AG10803 (cell line): ENCODE measurements around the gene STX7.
A peak's percentile ranks its signal among the peaks of the same experiment; 100 is the strongest.

Experiments
- DNase-seq: peaks from one replicate; pipeline ENCODE4 v3.0.0; 2010; ENCODE audit warnings: low read depth
- H3K4me3 ChIP-seq: 2 replicates; pipeline ENCODE4 v1.5.1; 2011; ENCODE audit warnings: mild to moderate bottlenecking, low read length, control low read depth
- CTCF ChIP-seq: conservative IDR thresholded peaks from 2 replicates; pipeline ENCODE4 v1.5.1; 2011; ENCODE audit warnings: mild to moderate bottlenecking, low read length, control low read depth, inconsistent platforms

The STX7 gene

GRCh38 chr6:132404330-132404729 lies 108.6 kb downstream of the STX7 start:
- TF ChIP-seq CTCF = no peak
- no peak for DNase-seq
- H3K4me3 ChIP-seq = no peak overlapping the region

- H3K4me3 ChIP-seq = peak overlapping the region; percentile 79
These were observed 111.2 kb downstream of the STX7 start for GRCh38 chr6:132401618-132402285.

GRCh38 chr6:132400883-132401617 lies 111.9 kb downstream of the STX7 start, which contains the start of gene MOXD1:
TSS of gene MOXD1 (minus strand) at chr6:132401475. CDS start at chr6:132401426, 49 bp downstream.
- no peak; the same call in 1 of the 2 replicates for TF ChIP-seq CTCF
- peak within 1 kb of the TSS; percentile 79 for H3K4me3 ChIP-seq

More at GRCh38 chr6:132401618-132402285, 111.2 kb downstream of the STX7 start:
- no peak for TF ChIP-seq CTCF
- DNase-seq = no peak

GRCh38 chr6:132400555-132400882 lies 112.4 kb downstream of the STX7 start:
- peak overlapping the region; percentile 79 for H3K4me3 ChIP-seq
- no peak for TF ChIP-seq CTCF
- DNase-seq = no peak

More at GRCh38 chr6:132400883-132401617, 111.9 kb downstream of the STX7 start, which contains the start of gene MOXD1:
- DNase-seq = peak; percentile 66

GRCh38 chr6:132399376-132400074 lies 113.4 kb downstream of the STX7 start:
- TF ChIP-seq CTCF = no peak
- peak; percentile 62 for DNase-seq
- H3K4me3 ChIP-seq = peak overlapping the region; percentile 79; the same call in 1 of the 2 replicates
